SKM-1 (cell line): ENCODE data around the gene DCAF15.
"Not testable (repeated sequence)": the region's sequence is repeated elsewhere in the genome, so short reads cannot be mapped to it uniquely, and the experiment has no call there.

ENCODE experiments used
- DNase-seq: peaks from one replicate; lab custom pipeline; 2025; ENCODE audit not compliant: unreplicated experiment; lab: John Stamatoyannopoulos, UW

The DCAF15 gene

GRCh38 chr19:13952154-13952930, at the start of gene DCAF15:
Gene DCAF15, plus strand, starts transcription at chr19:13952509. Its CDS starts 4 bp downstream, at chr19:13952513.
- DNase-seq = peak; percentile 95

- peak; percentile 35 for DNase-seq
Measured at GRCh38 chr19:13902993-13903555, 49.2 kb upstream of the DCAF15 start.

GRCh38 chr19:13905634-13906520, 46.4 kb upstream of the DCAF15 start, which contains the start of the genes BRME1 and CC2D1A:
Gene BRME1, minus strand, starts transcription at chr19:13906117. Its CDS starts 1,225 bp downstream, at chr19:13904892.
Gene CC2D1A, plus strand, starts transcription at chr19:13906201. Its CDS starts 241 bp downstream, at chr19:13906442.
- DNase-seq = peak; percentile 83

- DNase-seq = no peak
Measured at GRCh38 chr19:13906521-13906904, 45.8 kb upstream of the DCAF15 start.

- no peak for DNase-seq
Measured at GRCh38 chr19:13906910-13907309, 45.4 kb upstream of the DCAF15 start.

GRCh38 chr19:13908674-13909073, 43.6 kb upstream of the DCAF15 start:
- no peak for DNase-seq

GRCh38 chr19:13909430-13909829, 42.9 kb upstream of the DCAF15 start:
- DNase-seq = no peak

GRCh38 chr19:13913352-13913751, 39.0 kb upstream of the DCAF15 start:
- no peak for DNase-seq

GRCh38 chr19:13914777-13915176, 37.5 kb upstream of the DCAF15 start:
- no peak for DNase-seq

- DNase-seq = no peak
Measured at GRCh38 chr19:13917888-13918406, 34.4 kb upstream of the DCAF15 start.

GRCh38 chr19:13918726-13919411, 33.4 kb upstream of the DCAF15 start:
- DNase-seq = no peak

GRCh38 chr19:13920524-13920923, 31.8 kb upstream of the DCAF15 start:
- DNase-seq = no peak

- peak; percentile 16 for DNase-seq
Measured at GRCh38 chr19:13920940-13921747, 31.2 kb upstream of the DCAF15 start.

GRCh38 chr19:13922118-13922517, 30.2 kb upstream of the DCAF15 start:
- DNase-seq = not testable (repeated sequence)

GRCh38 chr19:13923194-13923987, 28.9 kb upstream of the DCAF15 start:
- DNase-seq = no peak

GRCh38 chr19:13926010-13926409, 26.3 kb upstream of the DCAF15 start:
- DNase-seq = no peak

- no peak for DNase-seq
Measured at GRCh38 chr19:13926715-13927114, 25.6 kb upstream of the DCAF15 start.

GRCh38 chr19:13929340-13929739, 23.0 kb upstream of the DCAF15 start:
- no peak for DNase-seq

GRCh38 chr19:13929956-13930355, 22.4 kb upstream of the DCAF15 start:
- DNase-seq = no peak
